HCT116 (cell line): Measurements from ENCODE around the gene LCT. TPM values are rescaled to one million over a fixed set of nuclear protein-coding genes. Genes with fewer than 3 reads are reported as not detected.

Experiments
- ATAC-seq: fragments of 200-7000 bp; cut with Tn5 transposase; 2 replicates; pipeline ENCODE4 v1.9.1; 2020; ENCODE audit warnings: mild to moderate bottlenecking, moderate library complexity
- BruUV-seq: library from RNA; stranded (reverse); fragments of 400-500 nt; replicated peaks from 2 replicates; lab custom pipeline; 2021; lab: Mats Ljungman, UMichigan
- CTCF ChIA-PET: fragments of 300-600 bp; sonication (Branson Sonifier 250); formaldehyde crosslinking; loops from one replicate; lab custom pipeline; 2021; ENCODE audit warnings: antibody characterized with exemption; lab: Charles Lee
- POLR2A ChIA-PET: fragments of 300-600, 350-600 bp; sonication (Branson Sonifier 250); formaldehyde crosslinking; loops from one replicate; lab custom pipeline; 2021; ENCODE audit warnings: antibody characterized with exemption; lab: Charles Lee
- RAD21 ChIA-PET, 2 experiments: fragments of 300-600 bp; sonication (Branson Sonifier 250); formaldehyde crosslinking; loops; one replicate each; lab custom pipeline; 2023; ENCODE audit warnings: low total read pairs in 2 of 2; ENCODE audit not compliant: uncharacterized antibody in 2 of 2, unreplicated experiment in 2 of 2, low non-redundant PET in 1 of 2; lab: Charles Lee
- DNase-seq: peaks from one replicate; pipeline ENCODE4 v3.0.0-alpha.2; 2010; ENCODE audit warnings: low read depth, low spot score
- H2AFZ ChIP-seq: fragments of 200-600 bp; shearing (Covaris generic), sonication (generic); 2 replicates; pipeline ENCODE4 v1.6.1; 2017; ENCODE audit warnings: low read depth, mixed run types, mixed read lengths, antibody characterized with exemption, low read length; ENCODE audit not compliant: poor library complexity, severe bottlenecking
- H3K27ac ChIP-seq: 2 replicates; pipeline ENCODE4 v1.5.1; 2012; ENCODE audit warnings: low read depth, low read length
- H3K27me3 ChIP-seq: fragments of 200-600 bp; sonication (generic); 2 replicates; pipeline ENCODE4 v1.6.1; 2016; ENCODE audit warnings: mixed run types, low read length, mixed read lengths; ENCODE audit not compliant: insufficient read depth
- H3K36me3 ChIP-seq, 2 experiments: fragments of 200-500 bp in 1 of 2; fragments of 200-600 bp in 1 of 2; sonication (Bioruptor generic) in 1 of 2; sonication (generic) in 1 of 2; 2 replicates each; pipeline versions ENCODE4 v1.5.1 to v1.6.1; 2014 to 2016; ENCODE audit warnings: low read length in 2 of 2, inconsistent platforms in 1 of 2, mixed read lengths in 1 of 2, mixed run types in 1 of 2; ENCODE audit not compliant: insufficient read depth in 2 of 2, control insufficient read depth in 1 of 2
- H3K4me1 ChIP-seq, 2 experiments: fragments of 200-600 bp in 1 of 2; sonication (generic) in 1 of 2; 2 replicates each; pipeline versions ENCODE4 v1.5.1 to v1.6.1; 2012 to 2017; ENCODE audit warnings: low read length in 2 of 2, inconsistent platforms in 1 of 2, mild to moderate bottlenecking in 1 of 2, mixed read lengths in 1 of 2, mixed run types in 1 of 2, moderate library complexity in 1 of 2; ENCODE audit not compliant: insufficient read depth in 2 of 2, control insufficient read depth in 1 of 2
- H3K4me2 ChIP-seq: fragments of 200-600 bp; sonication (generic); 2 replicates; pipeline ENCODE4 v1.6.1; 2017; ENCODE audit warnings: mixed run types, low read length, mixed read lengths
- H3K4me3 ChIP-seq, 2 experiments: fragments of 200-600 bp in 1 of 2; sonication (generic) in 1 of 2; replicated peaks in 1 of 2; 2 replicates each; pipeline ENCODE4 v1.5.1; 2011 to 2016; ENCODE audit warnings: low read length in 2 of 2, control low read depth in 1 of 2, low read depth in 1 of 2, mild to moderate bottlenecking in 1 of 2, mixed read lengths in 1 of 2, mixed run types in 1 of 2
- H3K79me2 ChIP-seq: fragments of 200-600 bp; sonication (generic); 2 replicates; pipeline ENCODE4 v1.6.1; 2017; ENCODE audit warnings: mild to moderate bottlenecking, mixed run types, low read length, moderate library complexity, mixed read lengths; ENCODE audit not compliant: insufficient read depth
- H3K9ac ChIP-seq: fragments of 200-600 bp; sonication (generic); 2 replicates; pipeline ENCODE4 v1.6.1; 2016; ENCODE audit warnings: low read length, mixed read lengths
- H3K9me2 ChIP-seq: fragments of 200-600 bp; sonication (generic), shearing (Covaris generic); 2 replicates; pipeline ENCODE4 v1.6.1; 2017; ENCODE audit warnings: mixed run types, mild to moderate bottlenecking, moderate library complexity; ENCODE audit not compliant: insufficient read depth
- H3K9me3 ChIP-seq, 2 experiments: fragments of 200-500 bp in 1 of 2; fragments of 200-600 bp in 1 of 2; sonication (Bioruptor generic) in 1 of 2; sonication (generic) in 1 of 2; 2 replicates each; pipeline ENCODE4 v1.6.1; 2014 to 2017; ENCODE audit warnings: low read length in 2 of 2, mixed read lengths in 2 of 2, inconsistent platforms in 1 of 2, low read depth in 1 of 2, mild to moderate bottlenecking in 1 of 2, mixed run types in 1 of 2, moderate library complexity in 1 of 2; ENCODE audit not compliant: control insufficient read depth in 1 of 2, insufficient read depth in 1 of 2
- H4K20me1 ChIP-seq: fragments of 200-600 bp; sonication (generic), shearing (Covaris generic); 2 replicates; pipeline ENCODE4 v1.6.1; 2017; ENCODE audit warnings: mixed run types, mild to moderate bottlenecking, moderate library complexity; ENCODE audit not compliant: insufficient read depth
- ATF3 ChIP-seq: IDR thresholded peaks from 2 replicates; pipeline ENCODE4 v1.6.1; 2012
- CBX3 ChIP-seq: IDR thresholded peaks from 2 replicates; pipeline ENCODE4 v1.6.1; 2012; ENCODE audit warnings: low read depth
- CEBPB ChIP-seq: IDR thresholded peaks from 2 replicates; pipeline ENCODE4 v1.6.1; 2012; ENCODE audit warnings: low read depth
- ELF1 ChIP-seq: IDR thresholded peaks from 2 replicates; pipeline ENCODE4 v1.6.1; 2012; ENCODE audit warnings: low read depth, borderline replicate concordance
- EZH2 ChIP-seq: fragments of 200-600 bp; sonication (generic); IDR thresholded peaks from 2 replicates; pipeline ENCODE4 v1.6.1; 2017; ENCODE audit warnings: antibody characterized with exemption, mixed run types
- FOSL1 ChIP-seq: IDR thresholded peaks from 2 replicates; pipeline ENCODE4 v1.6.1; 2012; ENCODE audit warnings: low read depth
- JUND ChIP-seq: IDR thresholded peaks from 2 replicates; pipeline ENCODE4 v1.6.1; 2012
- POLR2A ChIP-seq: IDR thresholded peaks from 2 replicates; pipeline ENCODE4 v1.7.0; 2011; ENCODE audit warnings: borderline replicate concordance; ENCODE audit not compliant: insufficient read depth, insufficient read length; ENCODE audit errors: extremely low read depth
- POLR2AphosphoS5 ChIP-seq: IDR thresholded peaks from 2 replicates; pipeline ENCODE4 v1.6.1; 2011; ENCODE audit warnings: mild to moderate bottlenecking, low read depth, low read length, moderate library complexity
- RAD21 ChIP-seq: IDR thresholded peaks from 2 replicates; pipeline ENCODE4 v1.6.1; 2012; ENCODE audit warnings: low read depth, mild to moderate bottlenecking
- REST ChIP-seq: IDR thresholded peaks from 2 replicates; pipeline ENCODE4 v1.6.1; 2012; ENCODE audit warnings: low read depth
- SIN3A ChIP-seq: IDR thresholded peaks from 2 replicates; pipeline ENCODE4 v1.6.1; 2012; ENCODE audit warnings: low read depth
- SP1 ChIP-seq: IDR thresholded peaks from 2 replicates; pipeline ENCODE4 v1.6.1; 2012; ENCODE audit warnings: low read depth
- SRF ChIP-seq: IDR thresholded peaks from 2 replicates; pipeline ENCODE4 v1.6.1; 2012; ENCODE audit warnings: low read depth
- TCF7L2 ChIP-seq: IDR thresholded peaks from 2 replicates; pipeline ENCODE4 v1.7.0; 2011; ENCODE audit warnings: borderline replicate concordance, inconsistent platforms; ENCODE audit not compliant: insufficient read depth, insufficient read length; ENCODE audit errors: extremely low read depth
- YY1 ChIP-seq: IDR thresholded peaks from 2 replicates; pipeline ENCODE4 v1.6.1; 2011; ENCODE audit warnings: low read length, low read depth, moderate library complexity, mild to moderate bottlenecking; ENCODE audit not compliant: insufficient replicate concordance; ENCODE audit errors: extremely low read depth
- ZNF274 ChIP-seq: fragments of 200-500 bp; sonication (Bioruptor generic); IDR thresholded peaks from 2 replicates; pipeline ENCODE4 v1.6.1; 2014; ENCODE audit warnings: mild to moderate bottlenecking, low read depth, low read length, inconsistent platforms
- intact Hi-C: fragments of 100-400 bp; cut with micrococcal nuclease; formaldehyde crosslinking; loops from 2 replicates; pipeline ENCODE4 v1.10.0; 2022
- total RNA-seq: library from RNA; stranded (reverse); gene quantifications from one replicate; pipeline ENCODE4 v1.2.1, GENCODE V29; 2021; ENCODE audit not compliant: unreplicated experiment
- TF ChIP-seq, protein P1 (sequence below), 3 experiments: fragments of 200-600 bp in 1 of 3; sonication (generic) in 1 of 3; IDR thresholded peaks in 2 of 3; conservative IDR thresholded peaks in 1 of 3; 2 replicates each; pipeline ENCODE4 v1.5.1; 2012 to 2017; ENCODE audit warnings: low read depth in 2 of 3, low read length in 2 of 3, antibody characterized with exemption in 1 of 3, borderline replicate concordance in 1 of 3, control low read depth in 1 of 3, mild to moderate bottlenecking in 1 of 3, mixed read lengths in 1 of 3, mixed run types in 1 of 3, moderate library complexity in 1 of 3; ENCODE audit not compliant: insufficient read depth in 1 of 3

Gene LCT
- total RNA-seq, 1 experiment from 2014 or later: 0.12 TPM

DNA sequence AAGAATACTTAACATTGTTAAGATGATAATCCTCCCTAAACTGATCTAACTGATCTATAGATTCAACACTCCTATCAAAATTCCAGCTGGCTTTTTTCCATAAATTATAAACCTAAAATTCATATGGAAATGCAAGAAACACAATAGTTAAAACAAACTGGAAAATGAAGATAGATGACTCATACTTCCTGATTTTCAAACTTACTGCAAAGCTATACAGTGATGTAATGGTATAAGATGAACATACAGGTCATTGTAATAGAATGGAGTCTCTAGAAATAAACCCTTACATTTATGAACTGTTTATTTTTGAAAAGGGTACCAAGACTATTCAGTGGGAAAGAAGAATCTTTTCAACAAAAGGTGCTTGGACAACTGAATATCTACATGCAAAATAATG lies 63.1 kb downstream of the LCT start:
- RAD21 ChIA-PET: no interaction called here
- CTCF ChIA-PET: no interaction called here
- BruUV-seq: no TSS peak
- no peak overlapping the region for H2AFZ ChIP-seq
- H3K79me2 ChIP-seq: no peaks in the 10 kb centered on the region; the same call in 1 of the 2 replicates
- no peak overlapping the region for H3K27ac ChIP-seq
- H3K4me1 ChIP-seq: no peaks in the 10 kb centered on the region
- no peaks in the 10 kb centered on the region for H4K20me1 ChIP-seq
- no peaks in the 10 kb centered on the region for H3K27me3 ChIP-seq
- intact Hi-C loops: no loop called here
- no peak overlapping the region for H3K4me2 ChIP-seq
- H3K9me2 ChIP-seq: no peaks in the 10 kb centered on the region
- H3K9ac ChIP-seq: no peak overlapping the region
- H3K9me3 ChIP-seq: no peaks in the 10 kb centered on the region
- ATAC-seq: no peak
- TF ChIP-seq CEBPB: no peak
- TF ChIP-seq SIN3A: no peak
- TF ChIP-seq YY1: no peak
- no peak for TF ChIP-seq SRF
- TF ChIP-seq ATF3: no peak
- TF ChIP-seq EZH2: no peak
- TF ChIP-seq CBX3: no peak
- TF ChIP-seq FOSL1: no peak
- no peak for TF ChIP-seq JUND
- TF ChIP-seq ELF1: no peak
- POLR2A ChIA-PET: no interaction called here
- peaks cover 56 to 68% of the 10 kb centered on the region in 2 experiments for H3K36me3 ChIP-seq
- no peak overlapping the region for H3K4me3 ChIP-seq
- no peak for DNase-seq

GRCh38 chr2:135773319-135773718 lies 63.7 kb downstream of the LCT start:
- H3K4me2 ChIP-seq: no peak overlapping the region
- no peaks in the 10 kb centered on the region for H4K20me1 ChIP-seq
- CTCF ChIA-PET: no interaction called here
- POLR2A ChIA-PET: no interaction called here
- no peaks in the 10 kb centered on the region for H3K9me3 ChIP-seq
- RAD21 ChIA-PET: no interaction called here
- intact Hi-C loops: no loop called here
- no peaks in the 10 kb centered on the region for H3K27me3 ChIP-seq
- no peak overlapping the region for H3K27ac ChIP-seq
- H3K4me1 ChIP-seq: no peaks in the 10 kb centered on the region
- no TSS peak for BruUV-seq
- H3K36me3 ChIP-seq: peaks cover 50 to 62% of the 10 kb centered on the region in 2 experiments
- no peak for ATAC-seq
- no peak for DNase-seq
- H2AFZ ChIP-seq: no peak overlapping the region
- no peaks in the 10 kb centered on the region; the same call in 1 of the 2 replicates for H3K79me2 ChIP-seq
- no peaks in the 10 kb centered on the region for H3K9me2 ChIP-seq
- no peak for TF ChIP-seq REST
- TF ChIP-seq, protein P1, sequence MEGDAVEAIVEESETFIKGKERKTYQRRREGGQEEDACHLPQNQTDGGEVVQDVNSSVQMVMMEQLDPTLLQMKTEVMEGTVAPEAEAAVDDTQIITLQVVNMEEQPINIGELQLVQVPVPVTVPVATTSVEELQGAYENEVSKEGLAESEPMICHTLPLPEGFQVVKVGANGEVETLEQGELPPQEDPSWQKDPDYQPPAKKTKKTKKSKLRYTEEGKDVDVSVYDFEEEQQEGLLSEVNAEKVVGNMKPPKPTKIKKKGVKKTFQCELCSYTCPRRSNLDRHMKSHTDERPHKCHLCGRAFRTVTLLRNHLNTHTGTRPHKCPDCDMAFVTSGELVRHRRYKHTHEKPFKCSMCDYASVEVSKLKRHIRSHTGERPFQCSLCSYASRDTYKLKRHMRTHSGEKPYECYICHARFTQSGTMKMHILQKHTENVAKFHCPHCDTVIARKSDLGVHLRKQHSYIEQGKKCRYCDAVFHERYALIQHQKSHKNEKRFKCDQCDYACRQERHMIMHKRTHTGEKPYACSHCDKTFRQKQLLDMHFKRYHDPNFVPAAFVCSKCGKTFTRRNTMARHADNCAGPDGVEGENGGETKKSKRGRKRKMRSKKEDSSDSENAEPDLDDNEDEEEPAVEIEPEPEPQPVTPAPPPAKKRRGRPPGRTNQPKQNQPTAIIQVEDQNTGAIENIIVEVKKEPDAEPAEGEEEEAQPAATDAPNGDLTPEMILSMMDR (IDR thresholded peaks at IDR 0.05 in 2 of 3, conservative IDR thresholded peaks at IDR 0.05 in 1 of 3; ENCODE audit: borderline replicate concordance in 1 of 3, insufficient read depth in 1 of 3, low read depth in 2 of 3, low read length in 2 of 3): no peak
- TF ChIP-seq TCF7L2: no peak
- TF ChIP-seq ZNF274: no peak
- no peak for TF ChIP-seq SIN3A
- TF ChIP-seq JUND: no peak
- no peak for TF ChIP-seq FOSL1
- TF ChIP-seq POLR2AphosphoS5: no peak
- no peak for TF ChIP-seq RAD21
- no peak for TF ChIP-seq SP1
- no peak for TF ChIP-seq POLR2A
- no peak overlapping the region for H3K9ac ChIP-seq
- no peak overlapping the region for H3K4me3 ChIP-seq
